GM21737 (cell line): Measurements from ENCODE around the gene SYP.
"Not testable (repeated sequence)": the region's sequence is repeated elsewhere in the genome, so short reads cannot be mapped to it uniquely, and the experiment has no call there.

ENCODE experiments used
- ATAC-seq: cut with Tn5 transposase; IDR thresholded peaks from one replicate; pipeline ENCODE4 v1.9.1; 2021; ENCODE audit warnings: mild to moderate bottlenecking, moderate library complexity; ENCODE audit not compliant: unreplicated experiment

SYP gene

DNA sequence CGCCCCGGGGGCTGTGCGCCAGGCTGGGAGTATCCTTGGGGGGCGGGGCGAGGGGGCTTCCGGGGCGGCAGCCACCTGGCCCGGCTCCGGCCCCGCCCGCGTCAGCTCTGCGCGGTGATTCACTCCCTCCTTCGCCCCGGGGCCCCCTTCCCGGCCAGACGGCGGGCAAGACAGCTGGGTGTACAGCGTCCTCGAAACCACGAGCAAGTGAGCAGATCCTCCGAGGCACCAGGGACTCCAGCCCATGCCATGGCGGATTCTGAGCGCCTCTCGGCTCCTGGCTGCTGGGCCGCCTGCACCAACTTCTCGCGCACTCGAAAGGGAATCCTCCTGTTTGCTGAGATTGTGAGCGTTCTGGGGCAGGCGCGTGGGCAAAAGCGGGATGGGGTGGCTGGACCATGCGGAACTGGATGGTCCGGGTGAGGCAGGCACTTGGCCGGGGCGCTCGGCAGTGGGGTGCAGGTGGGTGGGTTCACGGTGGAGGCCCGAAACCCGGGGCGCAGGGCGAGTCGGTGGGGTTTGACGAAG lies 28.2 kb downstream of the SYP start, which contains the start of gene PLP2:
PLP2 (plus strand) TSS at position 147 of the 528 bp plus-strand sequence; CDS start at position 250, 103 bp downstream.
- no peak for ATAC-seq

DNA sequence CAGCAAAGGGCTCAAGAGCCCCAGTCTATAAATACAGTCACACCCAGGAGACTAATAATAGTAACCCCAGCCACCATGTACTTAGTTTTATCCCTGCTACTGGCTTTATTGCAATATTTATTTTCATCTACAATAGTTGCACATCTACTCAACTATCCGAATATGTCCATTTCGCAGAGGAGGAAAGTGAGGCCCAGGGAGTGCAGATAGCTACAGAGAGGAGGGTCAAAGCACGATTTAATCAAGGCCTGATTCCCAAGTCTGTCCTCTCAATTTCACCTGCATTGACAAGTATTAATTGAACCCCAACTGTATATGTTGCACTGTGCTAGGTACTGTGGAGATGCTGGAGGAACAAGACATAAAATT lies 32.3 kb downstream of the SYP start:
- no peak for ATAC-seq

DNA sequence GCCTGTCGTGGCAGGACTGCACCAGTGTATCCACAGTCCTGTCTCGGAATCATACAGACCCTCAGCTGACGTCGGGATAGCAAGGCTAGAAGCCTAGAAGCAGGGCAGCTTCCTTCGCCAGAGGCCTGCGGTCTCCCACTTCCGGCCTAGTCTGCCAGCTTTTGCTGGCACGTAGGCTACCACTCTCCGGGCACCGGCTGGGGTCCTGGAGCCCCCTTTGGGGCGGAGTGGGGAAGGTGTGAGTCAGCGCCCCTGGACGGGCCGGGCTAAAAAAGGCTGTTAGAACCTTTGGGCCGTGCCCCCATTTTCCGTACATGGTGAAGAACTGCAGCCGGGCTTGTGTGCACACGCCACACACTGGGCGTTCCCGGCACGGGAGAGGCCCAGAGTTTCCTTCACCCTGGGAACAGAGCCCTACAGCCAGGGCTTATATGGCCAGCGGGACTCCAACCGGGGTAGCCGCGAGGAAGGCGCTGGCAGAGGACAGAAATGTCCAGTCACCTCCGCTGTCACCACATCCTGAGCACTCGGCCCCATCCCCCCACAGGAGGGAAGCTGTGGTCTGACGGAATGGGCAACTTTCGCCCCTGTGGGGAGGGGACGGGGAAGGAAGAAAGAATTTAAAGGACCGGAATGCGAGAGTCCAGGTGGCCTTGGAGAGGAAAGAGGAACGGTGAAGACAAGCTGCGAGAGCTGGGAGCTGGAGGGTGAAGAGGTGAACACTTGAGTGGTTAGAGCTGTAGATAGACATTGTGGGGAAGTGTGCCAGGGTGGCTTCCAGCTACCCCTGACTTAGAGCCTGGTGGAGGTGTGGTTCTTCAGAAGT lies 32.9 kb downstream of the SYP start:
- peak; percentile 22 for ATAC-seq

DNA sequence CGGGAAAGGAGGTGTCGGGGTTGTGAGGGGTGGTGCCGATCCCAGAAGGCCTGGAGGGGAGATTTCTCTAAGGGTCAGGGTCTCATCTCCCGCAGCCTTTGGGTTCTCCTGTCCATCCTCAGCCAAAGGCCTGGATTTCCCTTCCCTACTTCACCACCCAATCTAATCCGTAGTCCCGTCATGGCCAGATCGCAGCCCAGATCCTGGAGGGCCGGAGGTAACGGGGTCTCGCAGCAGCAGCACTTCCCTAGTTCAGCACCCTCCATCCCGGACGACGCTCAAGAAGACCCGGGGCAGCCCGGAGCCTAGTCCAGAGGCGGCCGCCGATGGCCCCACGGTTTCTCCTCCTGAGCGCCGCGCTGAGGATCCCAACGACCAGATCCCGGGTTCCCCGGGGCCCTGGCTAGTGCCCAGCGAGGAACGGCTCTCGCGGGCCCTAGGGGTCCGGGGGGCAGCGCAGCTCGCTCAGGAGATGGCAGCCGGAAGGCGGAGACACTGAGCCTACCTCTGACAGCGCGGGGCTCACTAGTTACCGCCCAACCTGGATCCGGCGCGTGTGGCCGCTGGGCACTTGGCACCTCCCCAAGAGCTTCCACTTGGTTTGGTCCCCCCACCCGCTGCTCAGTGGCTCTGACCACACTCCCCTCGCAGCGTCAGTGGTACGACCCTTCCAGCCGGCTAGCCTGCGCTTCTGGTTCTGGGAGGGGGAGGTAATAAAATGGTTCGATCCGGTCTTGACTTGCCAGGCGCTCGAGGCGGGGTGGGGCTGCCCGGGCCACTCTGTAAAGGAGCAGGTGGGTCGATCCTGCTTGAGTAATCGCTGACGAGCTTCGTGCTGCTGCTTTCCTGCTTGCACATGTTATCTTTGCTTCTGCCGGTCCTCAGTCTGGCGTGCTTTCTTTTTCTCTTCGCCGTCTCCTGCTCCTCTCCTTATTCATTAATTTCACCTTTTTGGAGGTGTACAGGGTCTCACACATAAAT lies 33.8 kb downstream of the SYP start:
- ATAC-seq: peak; percentile 34

DNA sequence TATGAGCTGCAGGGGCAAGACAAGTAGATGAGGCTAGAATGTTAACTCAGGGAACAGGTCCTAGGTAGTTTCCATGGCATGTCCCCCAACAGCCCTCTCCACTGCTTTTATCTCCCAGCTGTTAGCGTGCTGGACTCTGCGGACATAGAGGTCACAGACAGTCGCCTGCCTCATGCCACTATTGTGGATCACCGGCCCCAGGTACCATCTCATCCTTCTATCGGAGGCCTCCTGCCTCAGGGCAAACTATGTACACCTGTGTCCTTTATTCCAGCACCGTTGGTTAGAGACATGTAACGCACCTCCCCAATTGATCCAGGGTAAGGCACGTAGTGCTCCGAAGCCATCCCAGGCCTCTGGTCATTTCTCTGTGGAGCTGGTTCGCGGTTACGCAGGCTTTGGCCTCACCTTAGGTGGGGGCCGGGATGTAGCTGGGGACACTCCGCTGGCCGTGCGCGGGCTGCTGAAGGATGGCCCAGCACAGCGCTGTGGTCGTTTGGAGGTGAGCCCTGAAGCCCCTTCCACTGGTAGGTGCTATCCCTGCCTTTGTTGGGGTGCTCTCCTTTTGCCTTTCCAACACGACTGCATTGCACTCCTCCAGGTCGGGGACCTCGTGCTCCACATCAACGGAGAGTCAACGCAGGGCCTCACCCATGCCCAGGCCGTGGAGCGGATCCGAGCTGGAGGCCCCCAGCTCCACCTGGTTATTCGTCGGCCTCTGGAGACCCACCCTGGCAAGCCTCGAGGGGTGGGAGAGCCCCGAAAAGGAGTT lies 35.2 kb downstream of the SYP start:
- ATAC-seq: no peak

DNA sequence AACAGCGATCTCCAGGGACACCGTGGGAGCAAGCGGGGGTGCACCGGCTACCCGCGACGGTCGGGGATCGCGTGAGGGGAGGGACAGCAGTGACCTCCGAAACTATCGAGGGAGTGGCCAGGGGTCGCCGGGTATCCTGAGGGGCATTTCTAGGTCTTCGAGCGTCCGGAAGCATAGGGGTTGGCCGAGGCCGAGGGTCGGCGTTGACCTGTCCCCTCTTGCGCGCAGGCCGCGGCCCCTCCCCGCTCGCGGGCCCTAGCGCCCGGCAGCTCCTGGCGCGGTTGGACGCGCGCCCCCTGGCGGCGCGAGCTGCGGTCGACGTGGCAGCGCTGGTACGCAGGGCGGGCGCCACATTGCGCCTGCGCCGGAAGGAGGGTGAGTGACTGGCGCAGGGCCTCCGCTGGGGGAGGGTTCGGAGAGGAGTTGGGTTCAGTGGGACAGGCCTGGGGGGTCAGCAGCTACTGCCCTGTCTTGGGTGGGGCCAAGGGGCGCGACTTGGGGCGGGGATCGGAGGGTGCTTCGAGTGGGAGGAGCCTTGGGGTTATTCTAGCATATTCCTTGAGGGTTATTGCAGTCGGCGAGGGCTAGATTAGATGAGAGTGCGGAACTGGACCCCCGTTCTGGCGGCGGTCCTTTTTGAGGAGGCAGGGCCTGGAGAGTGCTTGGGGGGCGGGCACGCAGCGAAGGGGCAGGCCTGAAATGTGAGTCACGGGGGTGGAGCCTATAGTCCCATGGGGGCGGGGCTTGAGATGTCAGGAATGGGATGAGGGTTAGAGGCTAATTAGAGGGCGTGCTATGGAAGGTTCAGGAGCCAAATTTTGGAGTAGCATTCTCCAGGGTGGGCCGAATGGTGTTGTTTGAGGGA lies 36.2 kb downstream of the SYP start:
- ATAC-seq: peak; percentile 56

DNA sequence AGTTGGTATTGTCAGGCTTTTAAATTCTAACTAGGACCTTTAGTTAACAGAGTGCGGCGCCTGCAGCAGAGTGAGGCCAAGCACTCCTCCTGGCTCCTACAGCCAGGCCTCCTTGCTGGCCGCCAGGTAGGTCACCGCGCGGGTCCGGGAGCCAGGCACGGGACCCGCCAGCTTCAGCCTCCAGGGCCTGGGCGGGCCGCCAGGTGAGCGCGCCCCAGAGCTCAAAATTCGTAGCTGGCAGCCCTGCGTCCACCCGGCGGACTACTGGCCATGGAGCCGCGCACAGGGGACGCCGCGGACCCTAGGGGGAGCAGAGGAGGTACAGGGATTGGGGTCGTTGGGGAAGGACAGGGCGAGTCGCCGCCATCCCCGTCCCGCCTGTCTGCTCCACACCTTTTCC lies 37.4 kb downstream of the SYP start, which contains the start of gene MAGIX:
MAGIX (plus strand) TSS at position 139 of the 400 bp plus-strand sequence; CDS start at position 271, 132 bp downstream.
- no peak for ATAC-seq

DNA sequence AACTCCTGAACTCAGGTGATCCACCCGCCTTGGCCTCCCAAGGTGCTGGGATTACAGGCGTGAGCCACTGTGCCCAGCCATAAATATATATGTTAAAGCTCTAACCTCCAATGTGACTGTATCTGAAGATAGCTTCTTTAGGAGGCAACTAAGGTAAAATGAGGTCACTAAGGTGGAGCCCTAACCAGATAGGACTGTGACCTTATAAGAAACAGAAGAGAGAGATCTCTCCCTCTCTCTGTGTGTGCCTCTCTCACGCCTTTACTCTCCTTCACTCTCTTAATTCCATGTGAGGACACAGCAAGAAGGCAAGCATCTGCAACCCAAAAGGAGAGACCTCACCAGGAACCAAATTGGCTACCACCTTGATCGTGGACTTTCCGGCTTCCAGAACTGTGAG lies 38.4 kb downstream of the SYP start:
- no peak for ATAC-seq

DNA sequence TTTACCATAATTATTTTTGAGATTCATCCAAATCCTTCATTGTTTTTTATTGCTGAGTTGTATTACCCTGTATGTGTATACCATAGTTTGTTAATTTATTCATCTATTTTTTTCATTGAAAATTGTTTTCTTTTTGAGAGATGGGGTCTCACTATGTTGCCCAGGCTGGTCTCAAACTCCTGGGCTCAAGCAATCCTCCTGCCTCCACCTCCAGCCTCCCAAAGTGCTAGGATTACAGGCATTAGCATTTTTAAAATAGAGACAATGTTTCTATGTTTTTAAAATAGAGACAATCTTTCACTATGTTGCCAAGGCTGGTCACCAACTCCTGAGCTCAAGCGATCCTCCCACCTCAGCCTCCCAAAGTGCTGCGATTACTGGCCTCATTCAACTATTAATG lies 39.1 kb downstream of the SYP start:
- ATAC-seq: no peak

DNA sequence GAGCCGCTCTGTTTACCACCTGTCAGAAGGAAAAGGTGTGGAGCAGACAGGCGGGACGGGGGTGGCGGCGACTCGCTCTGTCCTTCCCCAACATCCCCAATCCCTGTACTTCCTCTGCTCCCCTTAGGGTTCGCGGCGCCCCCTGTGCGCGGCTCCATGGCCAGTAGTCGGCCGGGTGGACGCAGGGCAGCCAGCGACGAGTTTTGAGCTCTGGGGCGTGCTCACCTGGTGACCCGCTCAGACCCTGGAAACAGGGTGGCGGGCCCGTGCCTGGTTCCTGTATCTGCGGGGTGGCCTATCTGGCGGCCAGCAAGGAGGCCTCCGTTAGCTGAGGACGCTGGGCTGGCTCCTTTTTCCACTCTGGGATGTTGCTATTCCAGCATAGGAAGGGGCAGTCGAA lies 42.8 kb downstream of the SYP start:
- ATAC-seq: no peak

DNA sequence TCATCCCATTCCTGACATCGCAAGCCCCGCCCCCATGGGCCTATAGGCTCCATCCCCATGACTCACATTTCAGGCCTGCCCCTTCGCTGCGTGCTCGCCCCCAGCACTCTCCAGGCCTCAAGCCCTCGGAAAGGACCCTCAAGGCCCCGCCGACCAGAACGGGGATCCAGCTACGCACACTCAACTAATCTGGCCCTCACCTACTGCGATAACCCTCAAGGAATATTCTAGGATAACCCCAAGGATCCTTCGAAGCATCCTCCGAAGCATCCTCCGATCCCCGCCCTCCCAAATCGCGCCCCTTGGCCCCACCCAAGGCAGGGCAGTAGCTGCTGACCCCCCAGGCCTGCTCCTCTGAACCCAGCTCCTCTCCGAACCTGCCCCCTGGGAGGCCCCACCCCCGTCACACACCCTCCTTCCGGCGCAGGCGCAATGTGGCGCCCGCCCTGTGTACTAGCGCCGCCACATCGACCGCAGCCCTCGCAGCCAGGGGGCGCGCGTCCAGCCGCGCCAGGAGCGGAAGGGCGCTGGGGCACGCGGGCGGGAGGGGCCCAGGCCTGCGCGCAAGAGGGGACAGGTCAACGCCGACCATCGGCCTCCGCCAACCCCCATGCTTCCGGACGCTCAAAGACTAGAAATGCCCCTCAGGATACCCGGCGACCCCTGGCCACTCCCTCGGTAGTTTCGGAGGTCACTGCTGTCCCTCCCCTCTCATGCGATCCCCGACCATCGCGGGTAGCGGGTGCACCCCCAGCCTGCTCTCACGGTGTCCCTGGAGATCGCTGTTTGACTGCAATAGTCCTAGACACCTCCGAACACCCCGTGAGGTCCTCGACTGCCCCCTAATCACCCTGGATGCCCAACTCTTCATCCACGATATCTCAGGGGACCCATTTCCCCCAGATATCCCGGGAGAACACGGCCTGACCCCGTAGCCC lies 43.8 kb downstream of the SYP start:
- peak; percentile 80 for ATAC-seq

DNA sequence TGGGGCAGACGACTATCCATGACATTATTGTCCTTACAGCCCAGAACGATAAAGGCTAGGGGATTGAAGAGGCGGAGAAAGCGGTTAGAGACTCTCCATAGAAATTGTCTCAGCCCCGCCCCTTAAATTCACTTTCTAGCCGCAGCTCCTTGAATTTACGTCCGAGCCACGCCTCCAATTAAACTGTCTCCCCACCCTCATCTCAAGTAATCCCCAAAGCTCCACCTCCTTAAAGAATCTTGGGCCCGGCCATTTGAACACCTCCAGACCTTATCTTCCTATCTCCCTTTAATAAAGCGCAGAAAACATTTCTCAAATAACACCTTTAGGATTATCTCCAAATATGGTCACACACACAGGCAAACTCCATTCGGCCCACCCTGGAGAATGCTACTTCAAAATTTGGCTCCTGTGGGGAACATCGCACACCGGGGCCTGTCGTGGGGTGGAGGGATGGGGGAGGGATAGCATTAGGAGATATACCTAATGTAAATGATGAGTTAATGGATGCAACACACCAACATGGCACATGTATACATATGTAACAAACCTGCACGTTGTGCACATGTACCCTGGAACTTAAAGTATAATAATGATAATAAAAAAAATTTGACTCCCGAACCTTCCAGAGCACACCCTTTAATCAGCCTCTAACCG lies 44.6 kb downstream of the SYP start:
- ATAC-seq: no peak

DNA sequence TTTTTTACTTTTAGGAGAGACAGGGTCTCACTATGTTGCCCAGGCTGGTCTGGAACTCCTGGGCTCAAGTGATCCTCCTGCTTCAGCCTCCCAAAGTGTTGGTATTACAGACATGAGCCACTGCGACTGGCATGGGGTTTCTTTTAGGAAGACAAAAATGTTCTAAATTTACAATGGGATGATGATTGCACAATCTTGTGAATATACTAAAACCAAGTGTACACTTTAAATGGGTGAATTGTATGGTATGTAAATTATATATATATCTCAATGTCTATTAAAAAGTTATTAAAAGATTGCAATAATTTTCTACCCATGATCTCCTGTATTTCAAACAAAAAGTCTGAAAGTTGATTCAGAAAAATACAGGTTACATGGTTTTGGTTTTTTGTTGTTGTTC lies 46.5 kb downstream of the SYP start:
- no peak for ATAC-seq

DNA sequence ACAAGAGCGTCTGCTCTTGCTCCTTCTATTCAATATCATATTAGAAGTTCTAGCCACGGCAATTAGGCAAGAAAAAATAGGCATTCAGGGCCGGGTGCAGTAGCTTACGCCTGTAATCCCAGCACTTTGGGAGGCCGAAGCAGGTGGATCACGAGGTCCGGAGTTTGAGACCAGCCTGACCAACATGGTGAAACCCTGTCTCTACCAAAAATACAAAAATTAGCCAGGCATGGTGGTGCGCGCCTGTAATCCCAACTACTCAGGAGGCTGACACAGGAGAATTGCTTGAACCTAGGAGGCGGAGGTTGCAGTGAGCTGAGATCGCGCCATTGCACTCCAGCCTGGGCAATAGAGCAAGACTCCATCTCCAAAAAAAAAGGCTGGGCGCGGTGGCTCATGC lies 50.7 kb downstream of the SYP start:
- ATAC-seq: not testable (repeated sequence)

DNA sequence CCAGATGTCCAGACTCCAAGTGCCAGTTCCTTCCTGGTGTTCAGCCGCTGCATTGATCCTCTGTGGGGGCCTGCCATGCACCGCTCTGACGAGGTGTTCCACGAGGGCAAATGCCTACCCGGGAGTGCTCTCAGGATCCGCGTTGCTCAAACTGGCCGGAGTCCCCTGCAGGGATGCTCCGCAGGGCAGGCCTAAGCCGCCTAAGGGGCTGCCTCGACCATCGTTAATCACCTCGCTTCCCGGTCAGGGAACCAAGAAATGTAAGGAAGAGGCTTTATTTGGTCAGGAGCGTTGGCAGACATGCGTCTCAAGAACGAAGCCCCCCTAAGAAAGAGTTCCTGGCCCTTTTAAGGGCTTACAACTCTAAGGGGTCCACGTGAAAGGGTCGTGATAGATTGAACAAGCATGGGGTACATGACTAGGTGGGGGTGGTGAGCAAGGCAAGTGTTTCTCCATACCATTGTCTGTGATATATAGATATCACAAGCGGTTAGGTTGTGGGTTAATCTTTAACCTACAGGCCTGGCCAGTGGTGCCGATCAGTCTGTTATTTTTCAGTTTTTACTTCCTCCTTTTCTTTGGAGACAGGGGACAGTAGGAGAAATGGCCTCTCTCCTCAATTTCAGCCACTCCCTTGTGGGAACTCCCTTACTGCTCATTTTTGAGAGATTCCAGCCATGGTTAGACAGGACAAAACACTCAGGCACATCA lies 51.4 kb downstream of the SYP start:
- ATAC-seq: not testable (repeated sequence)

DNA sequence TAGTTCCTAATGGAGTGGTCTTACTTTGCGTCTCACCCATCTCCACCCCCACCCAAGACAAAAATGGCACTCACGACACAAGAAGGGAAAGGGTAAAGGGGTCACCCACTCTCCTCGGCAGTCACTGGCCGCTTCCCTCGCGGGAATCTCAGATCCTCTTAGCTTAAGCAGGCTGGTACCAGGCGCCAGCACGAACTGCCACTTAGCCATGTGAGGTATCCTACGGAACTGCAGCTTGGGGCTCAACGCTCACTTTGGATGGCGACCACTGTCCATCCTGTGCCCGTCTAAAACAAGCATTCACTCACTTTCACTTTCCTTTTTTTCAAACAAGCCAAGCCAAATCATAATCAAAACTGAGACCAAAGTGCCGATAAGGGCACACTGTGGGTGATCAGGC lies 52.1 kb downstream of the SYP start:
- no peak for ATAC-seq

DNA sequence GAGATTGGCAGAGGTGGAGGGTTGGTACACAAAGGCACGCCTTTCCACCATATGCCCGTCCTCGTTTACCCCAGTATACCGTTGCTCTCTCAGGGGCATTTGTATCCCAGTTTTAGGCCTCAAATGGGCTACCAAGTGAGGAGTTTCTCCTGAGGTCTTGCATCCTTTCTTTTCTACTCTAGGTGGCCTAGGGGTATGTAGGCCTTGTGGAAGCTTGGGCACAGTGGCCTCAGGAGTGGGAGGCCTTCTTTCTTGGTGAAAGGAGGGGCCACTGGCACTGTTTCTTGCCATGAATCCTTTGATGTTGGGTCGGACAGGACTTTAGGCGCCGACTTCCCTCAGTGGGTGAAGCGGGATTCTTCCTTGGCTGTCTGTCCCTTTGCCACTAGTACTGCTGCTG lies 52.7 kb downstream of the SYP start:
- ATAC-seq: no peak
